Activated CD4-positive, CD25-positive, alpha-beta regulatory T cell treated with anti-CD3 and anti-CD28 coated beads, Interleukin-2, amount 50 U/mL, for 24 hours (primary cell): ENCODE results near the gene TJP3.

ENCODE experiments used
- ATAC-seq, 2 donors: fragments of 150-1000 bp; cut with Tn5 transposase; one replicate each; pipeline ENCODE4 v1.10.0; 2021; ENCODE audit warnings: mild to moderate bottlenecking in 1 of 2, moderate library complexity in 1 of 2

The TJP3 gene

DNA sequence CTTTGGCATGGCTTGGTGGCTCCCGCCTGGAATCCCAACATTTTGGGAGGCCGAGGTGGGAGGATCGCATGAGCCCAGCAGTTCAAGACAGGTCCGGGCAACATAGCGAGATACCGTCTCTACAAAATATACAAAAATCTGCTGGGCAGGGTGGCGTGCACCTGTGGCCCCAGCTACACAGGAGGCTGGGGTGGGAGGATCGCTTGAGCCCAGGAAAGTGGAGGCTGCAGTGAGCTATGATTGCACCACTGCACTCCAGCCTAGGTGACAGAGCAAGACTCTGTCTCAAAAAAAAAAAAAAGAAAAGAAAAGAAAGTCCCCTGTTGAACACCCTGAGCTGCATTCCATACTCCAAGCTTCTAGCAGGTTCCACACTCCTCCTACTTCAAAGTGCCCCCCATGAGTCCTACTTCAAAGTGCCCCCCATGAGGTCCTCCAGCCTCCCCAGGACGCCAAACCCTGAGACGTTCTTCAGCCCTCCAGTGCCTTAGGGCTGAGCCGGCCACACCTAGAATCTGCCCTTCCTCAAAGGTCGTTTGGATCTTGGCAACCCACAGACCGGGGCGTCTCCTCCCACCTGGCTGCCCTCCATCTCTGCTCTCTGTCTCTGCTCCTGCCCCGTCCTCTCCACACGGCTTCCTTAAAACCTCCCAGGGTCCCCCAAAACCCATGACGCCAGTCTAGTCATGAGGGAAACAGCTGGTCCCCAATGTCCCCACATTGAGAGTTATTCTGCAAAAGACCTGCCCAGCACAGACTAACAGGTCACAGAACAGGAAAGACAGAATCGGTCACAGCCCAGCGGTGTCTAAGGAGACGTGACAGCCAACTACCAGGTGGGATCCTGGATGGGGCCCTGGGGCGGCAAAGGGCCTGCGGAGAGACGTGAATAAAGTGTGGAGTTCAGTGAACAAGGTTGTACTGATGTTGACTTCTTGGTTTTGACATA, 4.8 kb downstream of the TJP3 start:
- ATAC-seq: no peak

DNA sequence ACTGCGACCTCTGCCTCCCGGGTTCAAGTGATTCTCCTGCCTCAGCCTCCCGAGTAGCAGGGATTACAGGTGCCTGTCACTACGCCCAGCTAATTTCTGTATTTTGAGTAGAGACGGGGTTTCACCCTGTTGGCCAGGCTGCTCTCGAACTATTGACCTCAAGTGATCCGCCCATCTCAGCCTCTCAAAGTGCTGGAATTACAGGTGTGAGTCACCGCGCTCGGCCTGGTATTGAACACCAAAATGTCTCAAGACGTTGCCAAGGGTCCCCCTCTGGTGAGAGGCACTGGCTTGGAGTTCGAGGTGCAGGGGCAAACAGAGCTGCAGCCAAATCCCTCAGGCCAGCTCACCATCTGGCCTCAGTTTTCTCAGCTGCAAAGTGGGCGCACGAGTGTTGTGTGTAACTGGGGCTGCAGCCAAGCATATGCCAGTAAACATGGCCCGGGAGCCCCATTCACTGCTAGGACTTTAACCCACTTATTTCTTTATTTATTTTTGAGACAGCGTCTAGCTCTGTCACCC, 8.0 kb downstream of the TJP3 start:
- no peak for ATAC-seq

DNA sequence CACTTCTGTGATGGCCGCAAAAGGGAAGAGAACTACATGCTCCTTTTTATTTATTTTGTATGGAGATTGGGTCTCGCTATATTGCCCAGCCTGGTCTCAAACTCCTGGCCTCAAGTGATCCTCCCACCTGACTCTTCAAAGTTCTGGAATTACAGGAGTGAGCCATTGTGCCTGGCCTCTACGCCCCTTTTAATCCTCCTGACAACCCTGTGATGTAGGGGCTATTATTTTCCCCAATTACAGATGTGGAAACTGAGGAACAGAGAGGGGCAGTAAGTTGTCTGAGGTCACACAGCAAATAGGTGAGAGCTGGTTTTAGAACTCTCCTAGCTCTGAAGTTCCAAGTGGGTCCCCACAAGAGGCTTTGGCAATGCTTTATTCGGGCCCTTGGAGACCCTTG, 11.7 kb downstream of the TJP3 start:
- ATAC-seq: no peak

GRCh38 chr19:3720349-3720917, 12.2 kb downstream of the TJP3 start:
- ATAC-seq: no peak

DNA sequence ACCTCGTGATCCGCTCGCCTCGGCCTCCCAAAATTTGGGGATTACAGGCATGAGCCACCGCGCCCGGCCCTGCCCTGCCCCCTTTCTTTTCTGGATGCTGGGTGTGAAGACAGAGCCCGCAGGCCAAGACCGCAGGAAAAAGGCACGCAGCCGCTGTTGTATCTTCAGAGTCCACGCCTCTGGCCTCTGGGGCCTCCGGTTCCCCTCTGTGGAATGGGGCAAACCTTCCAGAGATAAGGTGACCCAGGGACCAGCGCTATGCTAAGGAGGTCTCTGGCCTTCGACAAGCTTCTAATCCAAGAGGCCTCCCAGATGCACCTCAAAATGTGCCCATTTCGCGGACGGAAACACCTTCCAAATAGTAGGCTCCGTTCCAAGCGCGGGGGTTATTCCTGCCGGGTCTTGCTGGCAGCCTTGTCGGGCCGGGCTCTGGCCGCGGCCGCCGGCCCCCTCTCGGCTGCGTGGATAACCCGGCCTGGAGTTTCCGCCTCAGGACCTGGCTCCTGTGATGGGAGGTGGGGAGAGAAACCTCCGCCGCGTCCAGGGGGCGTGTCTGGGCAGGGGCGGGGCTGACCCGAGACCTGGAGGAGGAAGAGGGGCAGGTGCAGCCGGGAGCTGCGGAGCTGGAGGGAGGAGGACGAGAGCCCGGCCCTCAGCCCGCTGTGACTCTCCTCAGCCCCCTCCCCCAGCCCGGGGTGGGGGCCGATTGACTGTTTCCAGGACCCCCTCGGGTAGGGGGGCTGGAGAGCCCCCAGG, 13.1 kb downstream of the TJP3 start:
- ATAC-seq: peak; percentile 86 to 94

- ATAC-seq: no peak
These were observed 13.8 kb downstream of the TJP3 start for GRCh38 chr19:3721887-3722442.

GRCh38 chr19:3722443-3723109, 14.4 kb downstream of the TJP3 start:
- ATAC-seq: no peak

GRCh38 chr19:3723110-3723488, 14.9 kb downstream of the TJP3 start:
- no peak for ATAC-seq

DNA sequence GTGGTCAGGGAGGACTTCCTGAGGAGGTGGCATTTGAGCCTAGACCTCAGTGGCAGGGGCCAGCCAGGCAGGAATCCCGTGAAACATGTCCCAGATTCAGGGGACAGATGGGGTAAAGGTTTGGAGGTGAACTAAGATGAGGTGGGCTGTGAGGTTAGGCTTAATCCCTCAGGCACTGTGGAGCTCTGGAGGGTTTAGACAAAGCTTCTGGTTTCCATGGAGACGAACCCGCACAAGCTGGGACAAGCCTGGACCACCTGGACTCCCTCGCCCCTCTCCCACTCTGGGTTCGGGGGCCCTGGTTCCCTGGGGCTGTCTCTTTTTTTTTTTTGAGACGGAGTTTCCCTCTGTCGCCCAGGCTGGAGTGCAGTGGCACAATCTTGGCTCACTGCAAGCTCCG, 15.7 kb downstream of the TJP3 start:
- no peak for ATAC-seq

DNA sequence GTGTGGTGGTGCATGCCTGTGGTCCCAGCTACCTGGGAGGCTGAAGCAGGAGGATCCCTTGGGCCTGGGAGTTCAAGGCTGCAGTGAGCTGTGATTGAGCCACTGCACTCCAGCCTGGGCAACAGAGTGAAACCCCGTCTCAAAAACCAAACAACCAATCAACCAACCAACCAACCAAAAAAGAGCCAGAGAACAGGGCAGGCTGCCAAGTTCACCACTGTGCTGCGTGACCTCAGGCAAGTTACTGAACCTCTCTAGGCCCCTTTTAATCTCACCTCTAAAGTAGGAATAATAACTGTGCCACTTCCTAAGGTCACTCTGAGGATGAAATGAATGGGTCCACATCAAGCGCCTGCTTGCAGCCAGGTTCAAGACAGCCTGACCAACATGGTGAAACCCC, 16.9 kb downstream of the TJP3 start:
- ATAC-seq: no peak

DNA sequence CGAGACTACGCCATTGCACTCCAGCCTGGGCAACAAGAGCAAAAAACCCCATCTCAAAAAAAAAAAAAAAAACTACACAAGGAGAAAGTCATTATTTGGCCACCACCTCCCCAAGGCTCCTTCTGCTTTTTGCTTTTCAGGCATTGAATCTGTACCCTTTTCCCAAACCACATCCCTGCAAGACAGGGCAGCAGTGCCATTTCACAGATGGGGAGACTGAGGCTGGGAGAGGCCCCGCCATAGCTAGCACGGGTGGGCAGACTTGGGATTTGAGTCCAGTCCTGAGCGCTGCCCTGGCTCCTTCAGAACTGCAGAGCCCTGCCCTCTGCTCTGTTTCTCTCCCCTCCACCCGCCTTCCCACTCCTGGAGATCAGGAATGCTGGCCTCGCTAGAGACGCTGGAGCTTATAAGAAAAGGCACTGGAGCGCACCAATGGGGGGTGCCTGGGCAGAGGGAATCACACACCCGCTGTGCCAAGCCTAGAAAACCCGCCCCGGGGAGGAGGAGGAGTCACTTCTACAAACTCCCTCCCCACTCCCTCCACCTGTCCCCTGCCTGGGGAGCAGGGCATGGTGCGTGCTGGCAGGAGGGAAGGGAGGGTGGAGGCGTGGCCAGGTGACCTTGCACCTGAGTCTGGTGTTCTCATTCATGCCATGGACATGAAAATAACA, 17.6 kb downstream of the TJP3 start:
- ATAC-seq: no peak

DNA sequence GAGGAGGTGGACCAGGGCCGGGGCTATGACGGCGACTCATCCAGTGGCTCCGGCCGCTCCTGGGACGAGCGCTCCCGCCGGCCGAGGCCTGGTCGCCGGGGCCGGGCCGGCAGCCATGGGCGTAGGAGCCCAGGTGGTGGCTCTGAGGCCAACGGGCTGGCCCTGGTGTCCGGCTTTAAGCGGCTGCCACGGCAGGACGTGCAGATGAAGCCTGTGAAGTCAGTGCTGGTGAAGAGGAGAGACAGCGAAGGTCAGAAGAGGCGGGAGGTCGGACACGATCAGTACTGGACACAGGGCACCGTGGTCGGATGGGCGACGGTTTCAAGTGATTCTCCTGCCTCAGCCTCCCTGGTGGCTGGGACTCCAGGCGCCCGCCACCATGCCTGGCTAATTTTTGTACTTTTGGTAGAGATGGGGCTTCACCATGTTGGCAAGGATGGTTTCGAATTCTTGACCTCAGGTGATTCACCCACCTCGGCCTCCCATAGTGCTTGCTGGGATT, 22.3 kb downstream of the TJP3 start:
- no peak for ATAC-seq

GRCh38 chr19:3732108-3732507, 23.9 kb downstream of the TJP3 start:
- ATAC-seq: no peak

GRCh38 chr19:3733549-3734309, 25.5 kb downstream of the TJP3 start:
- ATAC-seq: no peak

DNA sequence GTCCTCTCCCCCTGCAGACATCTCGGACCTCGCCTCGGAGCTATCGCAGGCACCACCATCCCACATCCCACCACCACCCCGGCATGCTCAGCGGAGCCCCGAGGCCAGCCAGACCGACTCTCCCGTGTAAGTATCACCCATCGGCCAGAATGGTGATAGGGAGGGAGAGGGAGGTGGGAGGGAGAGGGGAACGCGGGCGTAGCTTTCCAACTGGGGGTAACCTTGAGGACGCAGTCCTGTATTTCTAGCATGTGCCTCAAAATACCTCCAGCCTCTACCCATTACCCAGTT, 26.1 kb downstream of the TJP3 start:
- ATAC-seq: no peak

DNA sequence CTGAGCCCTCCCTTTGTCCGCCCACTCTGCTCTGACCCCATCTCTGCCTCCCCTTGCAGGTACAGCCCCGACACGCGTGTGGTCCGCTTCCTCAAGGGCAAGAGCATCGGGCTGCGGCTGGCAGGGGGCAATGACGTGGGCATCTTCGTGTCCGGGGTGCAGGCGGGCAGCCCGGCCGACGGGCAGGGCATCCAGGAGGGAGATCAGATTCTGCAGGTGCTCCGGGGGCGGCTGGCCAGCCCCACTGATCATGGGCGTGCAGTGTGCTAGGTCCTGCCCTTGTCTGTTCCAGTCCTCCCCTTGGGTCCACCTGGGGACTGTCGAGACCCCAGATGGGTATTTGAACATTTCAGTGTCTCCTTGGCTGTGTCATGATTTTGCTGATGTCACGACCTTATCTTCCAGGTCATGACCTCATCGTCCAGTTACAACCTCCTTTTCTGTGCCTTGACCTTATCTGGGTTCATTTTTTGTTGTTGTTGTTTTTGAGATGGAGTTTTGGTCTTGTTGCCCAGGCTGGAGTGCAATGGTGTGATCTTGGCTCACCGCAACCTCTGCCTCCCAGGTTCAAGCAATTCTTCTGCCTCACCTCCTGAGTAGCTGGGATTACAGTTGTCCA, 28.0 kb downstream of the TJP3 start:
- ATAC-seq: no peak

DNA sequence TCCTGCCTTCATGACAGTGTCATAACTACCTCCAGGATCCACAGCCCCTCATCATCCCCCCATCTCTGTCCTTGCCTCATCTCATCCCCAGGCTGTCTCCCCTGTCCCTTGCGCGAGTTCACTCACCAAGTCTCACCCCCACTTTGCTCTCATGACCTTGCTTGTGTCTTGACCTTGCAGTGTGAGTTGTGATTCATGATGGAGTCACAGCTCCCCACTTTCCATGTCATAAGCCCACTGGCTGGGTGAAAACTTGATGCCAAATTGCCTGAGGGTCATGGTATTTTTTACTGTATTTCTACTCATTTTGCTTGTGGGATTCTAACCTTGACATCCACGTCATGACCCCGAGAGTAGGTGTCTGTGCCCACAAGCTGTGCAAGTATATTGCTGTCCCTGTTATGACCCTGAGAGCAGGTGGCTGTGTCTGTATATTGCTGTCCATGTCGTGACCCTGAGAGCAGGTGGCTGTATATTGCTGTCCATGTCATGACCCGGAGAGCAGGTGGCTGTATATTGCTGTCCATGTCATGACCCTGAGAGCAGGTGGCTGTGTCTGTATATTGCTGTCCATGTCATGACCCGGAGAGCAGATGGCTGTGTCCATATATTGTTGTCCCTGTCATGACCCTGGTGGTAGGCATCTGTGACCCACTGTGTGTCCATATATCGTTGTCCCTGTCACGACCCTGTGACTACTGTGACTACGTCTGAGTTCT, 29.5 kb downstream of the TJP3 start:
- ATAC-seq: peak in 1 of 2 donors; percentile 33

- no peak for ATAC-seq
These were observed 30.5 kb downstream of the TJP3 start for GRCh38 chr19:3738477-3739220.

DNA sequence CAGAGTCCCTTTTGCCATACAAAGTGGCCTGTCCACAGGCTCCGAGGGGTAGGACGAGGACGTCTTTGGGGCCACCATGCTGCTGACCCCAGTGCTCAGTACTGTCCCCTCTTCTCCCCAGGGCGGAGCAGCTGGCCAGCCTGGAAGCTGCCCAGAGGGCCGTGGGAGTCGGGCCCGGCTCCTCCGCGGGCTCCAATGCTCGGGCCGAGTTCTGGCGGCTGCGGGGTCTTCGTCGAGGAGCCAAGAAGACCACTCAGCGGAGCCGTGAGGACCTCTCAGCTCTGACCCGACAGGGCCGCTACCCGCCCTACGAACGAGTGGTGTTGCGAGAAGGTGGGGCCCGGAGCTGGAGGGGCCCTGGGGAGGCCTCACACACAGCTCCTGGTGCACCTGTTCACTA, 32.2 kb downstream of the TJP3 start:
- no peak for ATAC-seq
